K562 (cell line): Measurements from ENCODE around the gene PDCD10.

Experiments used
- ATF2 ChIP-seq: sonication (generic); formaldehyde crosslinking; IDR thresholded peaks from 2 replicates; pipeline ENCODE4 v1.8.1; 2022; ENCODE audit warnings: missing genetic modification reagents
- CBX5 ChIP-seq: IDR thresholded peaks from 2 replicates; pipeline ENCODE4 v1.6.1; 2014; ENCODE audit warnings: low read depth, borderline replicate concordance
- CTCF ChIP-seq, 3 experiments: IDR thresholded peaks in 2 of 3; conservative IDR thresholded peaks in 1 of 3; 2 replicates each; pipeline ENCODE4 v1.5.1; 2011 to 2012; ENCODE audit warnings: low read length in 3 of 3, mild to moderate bottlenecking in 3 of 3, control low read depth in 2 of 3, improper control_type of control experiment in 1 of 3, inconsistent platforms in 1 of 3, low read depth in 1 of 3, mixed read lengths in 1 of 3, moderate library complexity in 1 of 3; ENCODE audit not compliant: insufficient read depth in 2 of 3
- EZH2 ChIP-seq: IDR thresholded peaks from 2 replicates; pipeline ENCODE4 v1.6.1; 2012; ENCODE audit warnings: low read depth, mild to moderate bottlenecking, inconsistent platforms, low read length, borderline replicate concordance
- GABPB1 ChIP-seq: sonication (generic); formaldehyde crosslinking; IDR thresholded peaks from 2 replicates; pipeline ENCODE4 v1.8.0; 2022; ENCODE audit warnings: mild to moderate bottlenecking, missing genetic modification reagents
- RBM22 ChIP-seq: fragments of 200-400 bp; formaldehyde crosslinking; IDR thresholded peaks from 2 replicates; pipeline ENCODE4 v1.6.1; 2018; ENCODE audit warnings: low read length, low read depth; ENCODE audit not compliant: poor library complexity, severe bottlenecking
- ZNF551 ChIP-seq: fragments of 250-450 bp; sonication (Bioruptor Pico); IDR thresholded peaks from 2 replicates; pipeline ENCODE4 v1.5.0; 2021; ENCODE audit warnings: mild to moderate bottlenecking, moderate library complexity
- ZSCAN29 ChIP-seq: fragments of 450-650 bp; IDR thresholded peaks from 2 replicates; pipeline ENCODE4 v1.6.1; 2017
- ZZZ3 ChIP-seq: fragments of 450-650 bp; IDR thresholded peaks from 2 replicates; pipeline ENCODE4 v1.6.1; 2016; ENCODE audit warnings: antibody characterized with exemption, mild to moderate bottlenecking, moderate library complexity

- TF ChIP-seq ZSCAN29 = no peak
- TF ChIP-seq RBM22 = no peak
- no peak for TF ChIP-seq ZZZ3
- no peak for TF ChIP-seq CTCF (IDR thresholded peaks at IDR 0.05 in 2 of 3, conservative IDR thresholded peaks at IDR 0.05 in 1 of 3; ENCODE audit: insufficient read depth in 2 of 3, low read depth in 1 of 3, low read length in 3 of 3)
- no peak for TF ChIP-seq ZNF551 (CRISPR knock-in tag)
- TF ChIP-seq EZH2 = no peak
- TF ChIP-seq CBX5 = no peak
- no peak for TF ChIP-seq ATF2
- TF ChIP-seq GABPB1 (CRISPR knock-in tag) = no peak
These were observed 66.0 kb downstream of the PDCD10 start for GRCh38 chr3:167668651-167669050.
